ENCODE data around the gene CBY2.

DNA sequence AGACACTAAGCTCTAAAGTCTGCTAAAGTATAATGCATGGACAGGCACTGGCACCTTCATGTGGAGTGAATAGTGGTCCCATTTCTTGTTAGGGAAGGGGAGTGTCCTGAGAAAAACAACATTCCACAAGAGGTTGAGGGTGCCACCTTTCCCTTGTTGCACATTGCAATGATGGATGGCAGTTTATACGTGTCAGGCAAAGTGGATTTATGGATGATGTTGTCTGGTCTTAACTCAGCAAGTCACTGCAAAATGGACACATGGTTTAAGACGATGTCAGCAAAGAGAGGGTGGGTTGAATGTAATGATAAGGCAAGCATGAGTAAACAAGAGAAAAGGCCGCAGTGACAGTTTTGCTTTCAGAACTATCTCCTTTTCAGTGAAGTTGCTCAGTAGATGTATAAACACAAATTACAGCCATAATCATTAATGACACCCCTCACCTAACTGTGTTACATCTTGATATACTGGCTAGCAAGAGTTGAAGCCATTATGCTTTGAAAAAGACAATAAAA lies 19.6 kb upstream of the CBY2 start:
- TF ChIP-seq EZH2phosphoT487 (IDR thresholded peaks at IDR 0.05; ENCODE audit: borderline replicate concordance), result no peak
- TF ChIP-seq, protein P1, sequence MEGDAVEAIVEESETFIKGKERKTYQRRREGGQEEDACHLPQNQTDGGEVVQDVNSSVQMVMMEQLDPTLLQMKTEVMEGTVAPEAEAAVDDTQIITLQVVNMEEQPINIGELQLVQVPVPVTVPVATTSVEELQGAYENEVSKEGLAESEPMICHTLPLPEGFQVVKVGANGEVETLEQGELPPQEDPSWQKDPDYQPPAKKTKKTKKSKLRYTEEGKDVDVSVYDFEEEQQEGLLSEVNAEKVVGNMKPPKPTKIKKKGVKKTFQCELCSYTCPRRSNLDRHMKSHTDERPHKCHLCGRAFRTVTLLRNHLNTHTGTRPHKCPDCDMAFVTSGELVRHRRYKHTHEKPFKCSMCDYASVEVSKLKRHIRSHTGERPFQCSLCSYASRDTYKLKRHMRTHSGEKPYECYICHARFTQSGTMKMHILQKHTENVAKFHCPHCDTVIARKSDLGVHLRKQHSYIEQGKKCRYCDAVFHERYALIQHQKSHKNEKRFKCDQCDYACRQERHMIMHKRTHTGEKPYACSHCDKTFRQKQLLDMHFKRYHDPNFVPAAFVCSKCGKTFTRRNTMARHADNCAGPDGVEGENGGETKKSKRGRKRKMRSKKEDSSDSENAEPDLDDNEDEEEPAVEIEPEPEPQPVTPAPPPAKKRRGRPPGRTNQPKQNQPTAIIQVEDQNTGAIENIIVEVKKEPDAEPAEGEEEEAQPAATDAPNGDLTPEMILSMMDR (conservative IDR thresholded peaks at IDR 0.05; ENCODE audit: low read length), result no peak

Measured in Loucy (cell line).